SK-N-SH (cell line): ENCODE measurements around the gene KCNK6. TPM values are rescaled to one million over a fixed set of nuclear protein-coding genes. Genes with fewer than 3 reads are reported as not detected.

Experiments
- CTCF ChIA-PET: fragments of 300-600, 350-600 bp; formaldehyde crosslinking; extraction: SDS; loops from one replicate; lab custom pipeline; 2021; lab: Yijun Ruan, JAX
- POLR2A ChIA-PET: fragments of 350-600 bp; sonication (Branson Sonifier 250); formaldehyde crosslinking; extraction: SDS; loops from one replicate; lab custom pipeline; 2020; ENCODE audit warnings: antibody characterized with exemption, inconsistent platforms; lab: Yijun Ruan, JAX
- DNase-seq: peaks from one replicate; pipeline ENCODE4 v3.0.0; 2012
- H2AFZ ChIP-seq: fragments of 200-600 bp; sonication (generic); 2 replicates; pipeline ENCODE4 v1.8.1; 2016; ENCODE audit warnings: antibody characterized with exemption, mild to moderate bottlenecking, low read depth
- H3F3A ChIP-seq: fragments of 200-600 bp; sonication (generic); replicated peaks from 2 replicates; pipeline ENCODE3; 2016; ENCODE audit warnings: antibody characterized with exemption, mild to moderate bottlenecking; ENCODE audit not compliant: insufficient read depth
- H3K27ac ChIP-seq, 2 experiments: fragments of 200-500 bp in 1 of 2; fragments of 200-600 bp in 1 of 2; sonication (Bioruptor generic) in 1 of 2; sonication (generic), shearing (Covaris generic) in 1 of 2; 2 replicates each; pipeline versions ENCODE4 v1.5.1 to v1.6.1; 2014 to 2016; ENCODE audit warnings: low read depth in 2 of 2, inconsistent platforms in 1 of 2, low read length in 1 of 2, mild to moderate bottlenecking in 1 of 2, mixed read lengths in 1 of 2
- H3K27me3 ChIP-seq: fragments of 200-600 bp; sonication (generic), shearing (Covaris generic); 2 replicates; pipeline ENCODE4 v1.6.1; 2016; ENCODE audit warnings: mixed run types; ENCODE audit not compliant: insufficient read depth
- H3K36me3 ChIP-seq, 2 experiments: fragments of 200-500 bp in 1 of 2; fragments of 200-600 bp in 1 of 2; sonication (Bioruptor generic) in 1 of 2; sonication (generic) in 1 of 2; replicated peaks in 1 of 2; 2 replicates each; pipeline versions ENCODE3 to v1.5.1; 2014 to 2016; ENCODE audit warnings: low read length in 1 of 2, mild to moderate bottlenecking in 1 of 2; ENCODE audit not compliant: insufficient read depth in 2 of 2, control insufficient read depth in 1 of 2
- H3K4me1 ChIP-seq, 2 experiments: fragments of 200-500 bp in 1 of 2; fragments of 200-600 bp in 1 of 2; sonication (Bioruptor generic) in 1 of 2; sonication (generic), shearing (Covaris generic) in 1 of 2; 2 replicates each; pipeline versions ENCODE4 v1.5.1 to v1.6.1; 2014 to 2016; ENCODE audit warnings: low read depth in 1 of 2, low read length in 1 of 2, mixed run types in 1 of 2; ENCODE audit not compliant: insufficient read depth in 2 of 2, control insufficient read depth in 1 of 2
- H3K4me2 ChIP-seq: fragments of 200-600 bp; sonication (generic), shearing (Covaris generic); 2 replicates; pipeline ENCODE4 v1.6.1; 2017; ENCODE audit warnings: mixed run types
- H3K4me3 ChIP-seq, 2 experiments: fragments of 200-500 bp in 1 of 2; fragments of 200-600 bp in 1 of 2; sonication (Bioruptor generic) in 1 of 2; sonication (generic), shearing (Covaris generic) in 1 of 2; 2 replicates each; pipeline versions ENCODE4 v1.5.1 to v1.8.1; 2014 to 2016; ENCODE audit warnings: low read depth in 2 of 2, inconsistent platforms in 1 of 2, low read length in 1 of 2, mild to moderate bottlenecking in 1 of 2, mixed read lengths in 1 of 2, moderate library complexity in 1 of 2
- H3K79me2 ChIP-seq: fragments of 200-600 bp; sonication (generic); 2 replicates; pipeline ENCODE4 v1.8.1; 2017; ENCODE audit warnings: mild to moderate bottlenecking; ENCODE audit not compliant: insufficient read depth
- H3K9ac ChIP-seq: fragments of 200-600 bp; sonication (generic); 2 replicates; pipeline ENCODE4 v1.6.1; 2017; ENCODE audit warnings: mixed run types
- H3K9me2 ChIP-seq: fragments of 200-600 bp; sonication (generic); 2 replicates; pipeline ENCODE4 v1.6.1; 2017; ENCODE audit warnings: mixed run types
- H3K9me3 ChIP-seq: fragments of 200-600 bp; sonication (generic); 2 replicates; pipeline ENCODE4 v1.6.1; 2017; ENCODE audit warnings: mixed run types, mild to moderate bottlenecking, moderate library complexity
- H4K20me1 ChIP-seq: fragments of 200-600 bp; sonication (generic); 2 replicates; pipeline ENCODE4 v1.6.1; 2017; ENCODE audit warnings: mild to moderate bottlenecking, mixed run types; ENCODE audit not compliant: insufficient read depth
- CHD2 ChIP-seq: fragments of 150-350 bp; IDR thresholded peaks from 2 replicates; pipeline ENCODE4 v1.6.1; 2018; ENCODE audit warnings: low read length; ENCODE audit not compliant: partially characterized antibody
- CTCF ChIP-seq: fragments of 200-600 bp; sonication (generic); IDR thresholded peaks from 2 replicates; pipeline ENCODE4 v1.6.1; 2017; ENCODE audit warnings: antibody characterized with exemption, mild to moderate bottlenecking, moderate library complexity
- EP300 ChIP-seq, 2 experiments: IDR thresholded peaks; 2 replicates each; pipeline versions ENCODE4 v1.4.0 to v1.6.1; 2012; ENCODE audit warnings: borderline replicate concordance in 1 of 2, low read depth in 1 of 2, low read length in 1 of 2
- EZH2phosphoT487 ChIP-seq: fragments of 200-600 bp; sonication (generic); IDR thresholded peaks from 2 replicates; pipeline ENCODE4 v1.6.1; 2017; ENCODE audit warnings: low read depth, mixed run types, mild to moderate bottlenecking, antibody characterized with exemption, moderate library complexity, borderline replicate concordance
- FOXM1 ChIP-seq: IDR thresholded peaks from 2 replicates; pipeline ENCODE4 v1.4.0; 2012; ENCODE audit warnings: low read depth, mild to moderate bottlenecking
- GABPA ChIP-seq: IDR thresholded peaks from 2 replicates; pipeline ENCODE4 v1.4.0; 2012; ENCODE audit warnings: low read depth, mild to moderate bottlenecking
- GATA2 ChIP-seq: sonication (generic); formaldehyde crosslinking; IDR thresholded peaks from 2 replicates; pipeline ENCODE4 v1.5.0; 2020; ENCODE audit warnings: mild to moderate bottlenecking, missing genetic modification reagents
- JUND ChIP-seq: IDR thresholded peaks from 2 replicates; pipeline ENCODE4 v1.4.0; 2012
- MXI1 ChIP-seq: IDR thresholded peaks from 2 replicates; pipeline ENCODE4 v1.6.1; 2012; ENCODE audit warnings: mild to moderate bottlenecking, low read depth, low read length, improper control_type of control experiment
- NFIC ChIP-seq: IDR thresholded peaks from 2 replicates; pipeline ENCODE4 v1.4.0; 2012; ENCODE audit warnings: borderline replicate concordance
- NRF1 ChIP-seq: IDR thresholded peaks from 2 replicates; pipeline ENCODE4 v1.6.1; 2012; ENCODE audit warnings: low read depth, mild to moderate bottlenecking, low read length
- POLR2AphosphoS5 ChIP-seq: IDR thresholded peaks from 2 replicates; pipeline ENCODE4 v1.6.1; 2012; ENCODE audit warnings: low read depth, low read length
- REST ChIP-seq: IDR thresholded peaks from 2 replicates; pipeline ENCODE4 v1.6.1; 2012; ENCODE audit warnings: mild to moderate bottlenecking, low read depth, low read length, moderate library complexity
- RFX5 ChIP-seq: IDR thresholded peaks from 2 replicates; pipeline ENCODE4 v1.6.1; 2012; ENCODE audit warnings: mild to moderate bottlenecking, improper control_type of control experiment, low read length
- SIN3A ChIP-seq: IDR thresholded peaks from 2 replicates; pipeline ENCODE4 v1.6.1; 2012; ENCODE audit warnings: low read depth, mild to moderate bottlenecking, low read length, moderate library complexity, borderline replicate concordance
- SMC3 ChIP-seq: IDR thresholded peaks from 2 replicates; pipeline ENCODE4 v1.6.1; 2012; ENCODE audit warnings: low read depth, low read length, improper control_type of control experiment
- TEAD4 ChIP-seq: IDR thresholded peaks from 2 replicates; pipeline ENCODE4 v1.4.0; 2012; ENCODE audit warnings: mild to moderate bottlenecking, borderline replicate concordance; ENCODE audit not compliant: insufficient read depth
- USF2 ChIP-seq: fragments of 150-350 bp; IDR thresholded peaks from 2 replicates; pipeline ENCODE4 v1.6.1; 2017; ENCODE audit warnings: antibody characterized with exemption, low read length, low read depth, borderline replicate concordance
- YY1 ChIP-seq: IDR thresholded peaks from 2 replicates; pipeline ENCODE4 v1.4.0; 2012; ENCODE audit warnings: low read depth, mild to moderate bottlenecking
- ZBTB33 ChIP-seq: IDR thresholded peaks from 2 replicates; pipeline ENCODE4 v1.4.0; 2012; ENCODE audit warnings: low read depth, borderline replicate concordance
- WGBS: methylation state at CpG from one replicate; pipeline ENCODE4 v1.1.6; 2017; ENCODE audit warnings: low lambda C conversion rate; 5-methylcytosine and 5-hydroxymethylcytosine counted together
- polyA plus RNA-seq, 3 experiments: library from polyadenylated mRNA; depleted of rRNA; stranded (reverse); fragments of >200 nt; gene quantifications; 2 replicates each; pipeline ENCODE4 v1.2.3, GENCODE V29; 2012

The KCNK6 gene
- polyA plus RNA-seq, 1 of the 3 experiments (the other 2 are of a cell fraction), result 0.26 TPM

DNA sequence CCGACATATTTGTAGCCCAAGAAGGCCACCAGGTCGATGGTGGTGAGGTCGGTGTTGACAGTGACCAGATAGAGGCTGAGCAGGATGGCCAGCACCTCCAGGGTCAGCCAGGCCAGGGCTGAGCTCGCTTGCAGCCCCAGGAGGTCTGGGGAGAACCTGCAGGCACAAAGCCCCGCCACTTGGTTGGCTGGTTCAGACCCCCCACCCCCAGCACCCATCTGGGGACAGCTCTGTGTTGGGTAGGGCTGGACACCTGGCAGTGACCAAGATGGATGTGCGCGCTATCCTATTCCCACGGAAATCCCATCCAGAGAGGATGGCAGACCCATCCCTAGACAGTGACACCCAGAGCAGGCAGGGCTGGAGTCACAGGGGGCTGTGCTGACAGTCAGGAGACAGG, 12.0 kb upstream of the KCNK6 start:
- no peak overlapping the region for H3K4me3 ChIP-seq
- TF ChIP-seq SIN3A (no peak), POLR2AphosphoS5 (no peak), CHD2 (no peak), USF2 (no peak), NRF1 (no peak), EP300 (IDR thresholded peaks at IDR 0.05; ENCODE audit: borderline replicate concordance in 1 of 2, low read depth in 1 of 2, low read length in 1 of 2) (no peak), TEAD4 (no peak), NFIC (no peak), FOXM1 (no peak), JUND (no peak), SMC3 (no peak), MXI1 (no peak), REST (no peak), CTCF (no peak), RFX5 (no peak), GABPA (no peak), ZBTB33 (no peak), GATA2 (no peak), EZH2phosphoT487 (no peak), YY1 (no peak)
- H3K27ac ChIP-seq, result no peak overlapping the region
- no peaks in the 10 kb centered on the region for H3K9me3 ChIP-seq
- ChIA-PET CTCF (no interaction called here), POLR2A (interaction anchor here (0.7 kb wide), 1 partner anchor 236 kb away, joined by 3 read pairs; no protein-coding TSS in a partner anchor)
- no peak overlapping the region for H3K9ac ChIP-seq
- H3K27me3 ChIP-seq, result no peaks in the 10 kb centered on the region
- no peaks in the 10 kb centered on the region for H3K4me1 ChIP-seq
- DNase-seq, result no peak
- H3K79me2 ChIP-seq, result peaks cover 14% of the 10 kb centered on the region; the same call in 1 of the 2 replicates
- H4K20me1 ChIP-seq, result no peaks in the 10 kb centered on the region
- H3K9me2 ChIP-seq, result no peaks in the 10 kb centered on the region
- no peak overlapping the region for H3K4me2 ChIP-seq
- no peaks in the 10 kb centered on the region for H3F3A ChIP-seq
- peaks cover 0 to 6% of the 10 kb centered on the region in 2 experiments for H3K36me3 ChIP-seq
- H2AFZ ChIP-seq, result no peak overlapping the region
- 85% methylated on average over 5 of the region's 8 CpGs for WGBS
